ENCODE measurements around the gene SLC7A8. TPM values are rescaled to one million over a fixed set of nuclear protein-coding genes. Genes with fewer than 3 reads are reported as not detected.

SLC7A8 gene
- total and polyA plus RNA-seq, 10 of the 15 experiments (the other 5 are each of a cell fraction or from before 2014, with no cell fraction given), result 0.06 to 0.28 (median 0.21) TPM; not detected in 7

- TF ChIP-seq, protein P1, sequence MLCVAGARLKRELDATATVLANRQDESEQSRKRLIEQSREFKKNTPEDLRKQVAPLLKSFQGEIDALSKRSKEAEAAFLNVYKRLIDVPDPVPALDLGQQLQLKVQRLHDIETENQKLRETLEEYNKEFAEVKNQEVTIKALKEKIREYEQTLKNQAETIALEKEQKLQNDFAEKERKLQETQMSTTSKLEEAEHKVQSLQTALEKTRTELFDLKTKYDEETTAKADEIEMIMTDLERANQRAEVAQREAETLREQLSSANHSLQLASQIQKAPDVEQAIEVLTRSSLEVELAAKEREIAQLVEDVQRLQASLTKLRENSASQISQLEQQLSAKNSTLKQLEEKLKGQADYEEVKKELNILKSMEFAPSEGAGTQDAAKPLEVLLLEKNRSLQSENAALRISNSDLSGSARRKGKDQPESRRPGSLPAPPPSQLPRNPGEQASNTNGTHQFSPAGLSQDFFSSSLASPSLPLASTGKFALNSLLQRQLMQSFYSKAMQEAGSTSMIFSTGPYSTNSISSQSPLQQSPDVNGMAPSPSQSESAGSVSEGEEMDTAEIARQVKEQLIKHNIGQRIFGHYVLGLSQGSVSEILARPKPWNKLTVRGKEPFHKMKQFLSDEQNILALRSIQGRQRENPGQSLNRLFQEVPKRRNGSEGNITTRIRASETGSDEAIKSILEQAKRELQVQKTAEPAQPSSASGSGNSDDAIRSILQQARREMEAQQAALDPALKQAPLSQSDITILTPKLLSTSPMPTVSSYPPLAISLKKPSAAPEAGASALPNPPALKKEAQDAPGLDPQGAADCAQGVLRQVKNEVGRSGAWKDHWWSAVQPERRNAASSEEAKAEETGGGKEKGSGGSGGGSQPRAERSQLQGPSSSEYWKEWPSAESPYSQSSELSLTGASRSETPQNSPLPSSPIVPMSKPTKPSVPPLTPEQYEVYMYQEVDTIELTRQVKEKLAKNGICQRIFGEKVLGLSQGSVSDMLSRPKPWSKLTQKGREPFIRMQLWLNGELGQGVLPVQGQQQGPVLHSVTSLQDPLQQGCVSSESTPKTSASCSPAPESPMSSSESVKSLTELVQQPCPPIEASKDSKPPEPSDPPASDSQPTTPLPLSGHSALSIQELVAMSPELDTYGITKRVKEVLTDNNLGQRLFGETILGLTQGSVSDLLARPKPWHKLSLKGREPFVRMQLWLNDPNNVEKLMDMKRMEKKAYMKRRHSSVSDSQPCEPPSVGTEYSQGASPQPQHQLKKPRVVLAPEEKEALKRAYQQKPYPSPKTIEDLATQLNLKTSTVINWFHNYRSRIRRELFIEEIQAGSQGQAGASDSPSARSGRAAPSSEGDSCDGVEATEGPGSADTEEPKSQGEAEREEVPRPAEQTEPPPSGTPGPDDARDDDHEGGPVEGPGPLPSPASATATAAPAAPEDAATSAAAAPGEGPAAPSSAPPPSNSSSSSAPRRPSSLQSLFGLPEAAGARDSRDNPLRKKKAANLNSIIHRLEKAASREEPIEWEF (IDR thresholded peaks at IDR 0.05; ENCODE audit: insufficient replicate concordance, low read depth, low read length), result no peak
Measured at GRCh38 chr14:23163830-23164229, 19.6 kb downstream of the SLC7A8 start (continued).

GRCh38 chr14:23162800-23163199 is 20.7 kb downstream of the SLC7A8 start:
- FAIRE-seq (no peak), DNase-seq (ENCODE audit: low read depth, low spot score) (no peak), ATAC-seq (no peak)
- Histone ChIP-seq H3K4me1 (ENCODE audit: control insufficient read depth, insufficient read depth, low read length) (no peaks in the 10 kb centered on the region), H3K9ac (ENCODE audit: control insufficient read depth, insufficient read depth, low read length) (no peak overlapping the region), H3K27ac (ENCODE audit: control insufficient read depth, insufficient read depth) (no peak overlapping the region), H3K4me3 (no peak overlapping the region), H3K79me2 (ENCODE audit: control insufficient read depth, insufficient read depth, low read length) (no peaks in the 10 kb centered on the region), H3K4me2 (ENCODE audit: control insufficient read depth, insufficient read depth) (no peak overlapping the region), H3K9me3 (replicated peaks; ENCODE audit: control insufficient read depth, insufficient read depth, low read length) (no peaks in the 10 kb centered on the region), H4K20me1 (ENCODE audit: control insufficient read depth, insufficient read depth) (no peaks in the 10 kb centered on the region), H3K27me3 (replicated peaks in 1 of 2; ENCODE audit: control insufficient read depth in 2 of 2, insufficient read depth in 2 of 2, low read length in 1 of 2) (peaks cover 2 to 6% of the 10 kb centered on the region in 2 experiments), H3K36me3 (ENCODE audit: control insufficient read depth in 2 of 2, insufficient read depth in 2 of 2, low read length in 1 of 2) (no peaks in the 10 kb centered on the region), H2AFZ (ENCODE audit: control insufficient read depth, low read depth, low read length) (no peak overlapping the region)
- in situ Hi-C loops (cut with MboI) (no loop called here), intact Hi-C loops (cut with micrococcal nuclease; ENCODE audit: unreplicated experiment) (no loop called here)
- ChIA-PET RAD21 (ENCODE audit: unreplicated experiment) (no interaction called here), SMC1A (ENCODE audit: uncharacterized antibody, unreplicated experiment) (no interaction called here), POLR2A (no interaction called here), CTCF (interaction anchor here (1.5 kb wide), 1 partner anchor 42 kb away, joined by 5 read pairs; no protein-coding TSS in a partner anchor)
- WGBS (ENCODE audit: insufficient coverage, insufficient replicate concordance, low lambda C conversion rate, missing lambda C conversion rate), result 52% methylated on average over 4 of the region's 4 CpGs
- BruUV-seq (replicated peaks), result no TSS peak
- TF ChIP-seq KLF5 (IDR thresholded peaks at IDR 0.05; ENCODE audit: partially characterized antibody) (no peak), YY1 (IDR thresholded peaks at IDR 0.05; ENCODE audit: low read depth, low read length) (no peak), PAX5 (IDR thresholded peaks at IDR 0.05; ENCODE audit: borderline replicate concordance, low read depth, low read length) (no peak), POLR2A (IDR thresholded peaks at IDR 0.05; ENCODE audit: low read depth, low read length) (no peak), RUNX3 (IDR thresholded peaks at IDR 0.05; ENCODE audit: low read length) (no peak), BACH1 (IDR thresholded peaks at IDR 0.05; ENCODE audit: borderline replicate concordance) (no peak), ASH2L (IDR thresholded peaks at IDR 0.05; ENCODE audit: borderline replicate concordance, low read depth) (no peak), SREBF1 (IDR thresholded peaks at IDR 0.05; ENCODE audit: low read length) (no peak), CHD1 (IDR thresholded peaks at IDR 0.05; ENCODE audit: low read depth, low read length) (no peak), TCF7 (IDR thresholded peaks at IDR 0.05; ENCODE audit: borderline replicate concordance) (no peak)
- TF ChIP-seq, protein P2, sequence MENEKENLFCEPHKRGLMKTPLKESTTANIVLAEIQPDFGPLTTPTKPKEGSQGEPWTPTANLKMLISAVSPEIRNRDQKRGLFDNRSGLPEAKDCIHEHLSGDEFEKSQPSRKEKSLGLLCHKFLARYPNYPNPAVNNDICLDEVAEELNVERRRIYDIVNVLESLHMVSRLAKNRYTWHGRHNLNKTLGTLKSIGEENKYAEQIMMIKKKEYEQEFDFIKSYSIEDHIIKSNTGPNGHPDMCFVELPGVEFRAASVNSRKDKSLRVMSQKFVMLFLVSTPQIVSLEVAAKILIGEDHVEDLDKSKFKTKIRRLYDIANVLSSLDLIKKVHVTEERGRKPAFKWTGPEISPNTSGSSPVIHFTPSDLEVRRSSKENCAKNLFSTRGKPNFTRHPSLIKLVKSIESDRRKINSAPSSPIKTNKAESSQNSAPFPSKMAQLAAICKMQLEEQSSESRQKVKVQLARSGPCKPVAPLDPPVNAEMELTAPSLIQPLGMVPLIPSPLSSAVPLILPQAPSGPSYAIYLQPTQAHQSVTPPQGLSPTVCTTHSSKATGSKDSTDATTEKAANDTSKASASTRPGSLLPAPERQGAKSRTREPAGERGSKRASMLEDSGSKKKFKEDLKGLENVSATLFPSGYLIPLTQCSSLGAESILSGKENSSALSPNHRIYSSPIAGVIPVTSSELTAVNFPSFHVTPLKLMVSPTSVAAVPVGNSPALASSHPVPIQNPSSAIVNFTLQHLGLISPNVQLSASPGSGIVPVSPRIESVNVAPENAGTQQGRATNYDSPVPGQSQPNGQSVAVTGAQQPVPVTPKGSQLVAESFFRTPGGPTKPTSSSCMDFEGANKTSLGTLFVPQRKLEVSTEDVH (IDR thresholded peaks at IDR 0.05; ENCODE audit: low read depth, partially characterized antibody), result no peak
- TF ChIP-seq, protein P3, sequence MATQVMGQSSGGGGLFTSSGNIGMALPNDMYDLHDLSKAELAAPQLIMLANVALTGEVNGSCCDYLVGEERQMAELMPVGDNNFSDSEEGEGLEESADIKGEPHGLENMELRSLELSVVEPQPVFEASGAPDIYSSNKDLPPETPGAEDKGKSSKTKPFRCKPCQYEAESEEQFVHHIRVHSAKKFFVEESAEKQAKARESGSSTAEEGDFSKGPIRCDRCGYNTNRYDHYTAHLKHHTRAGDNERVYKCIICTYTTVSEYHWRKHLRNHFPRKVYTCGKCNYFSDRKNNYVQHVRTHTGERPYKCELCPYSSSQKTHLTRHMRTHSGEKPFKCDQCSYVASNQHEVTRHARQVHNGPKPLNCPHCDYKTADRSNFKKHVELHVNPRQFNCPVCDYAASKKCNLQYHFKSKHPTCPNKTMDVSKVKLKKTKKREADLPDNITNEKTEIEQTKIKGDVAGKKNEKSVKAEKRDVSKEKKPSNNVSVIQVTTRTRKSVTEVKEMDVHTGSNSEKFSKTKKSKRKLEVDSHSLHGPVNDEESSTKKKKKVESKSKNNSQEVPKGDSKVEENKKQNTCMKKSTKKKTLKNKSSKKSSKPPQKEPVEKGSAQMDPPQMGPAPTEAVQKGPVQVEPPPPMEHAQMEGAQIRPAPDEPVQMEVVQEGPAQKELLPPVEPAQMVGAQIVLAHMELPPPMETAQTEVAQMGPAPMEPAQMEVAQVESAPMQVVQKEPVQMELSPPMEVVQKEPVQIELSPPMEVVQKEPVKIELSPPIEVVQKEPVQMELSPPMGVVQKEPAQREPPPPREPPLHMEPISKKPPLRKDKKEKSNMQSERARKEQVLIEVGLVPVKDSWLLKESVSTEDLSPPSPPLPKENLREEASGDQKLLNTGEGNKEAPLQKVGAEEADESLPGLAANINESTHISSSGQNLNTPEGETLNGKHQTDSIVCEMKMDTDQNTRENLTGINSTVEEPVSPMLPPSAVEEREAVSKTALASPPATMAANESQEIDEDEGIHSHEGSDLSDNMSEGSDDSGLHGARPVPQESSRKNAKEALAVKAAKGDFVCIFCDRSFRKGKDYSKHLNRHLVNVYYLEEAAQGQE (IDR thresholded peaks at IDR 0.05; ENCODE audit: low read depth, low read length), result no peak

All from GM12878 (cell line).